CD14-positive monocyte (primary cell): Measurements from ENCODE around the gene TEX30. TPM values are rescaled to one million over a fixed set of nuclear protein-coding genes. Genes with fewer than 3 reads are reported as not detected.

Experiments used
- DNase-seq, 3 donors: peaks; one replicate each; pipeline ENCODE4 v3.0.0-alpha.2; 2011 to 2022
- H2AFZ ChIP-seq: 2 replicates; pipeline ENCODE4 v1.6.0; 2012; ENCODE audit warnings: mild to moderate bottlenecking, low read depth, low read length, inconsistent platforms; ENCODE audit not compliant: insufficient read depth, poor library complexity, severe bottlenecking
- H3K27ac ChIP-seq, 2 donors: 1 replicate in 1 of 2; 2 replicates in 1 of 2; pipeline ENCODE4 v1.5.1; 2012 to 2013; ENCODE audit warnings: low read length in 2 of 2, control low read depth in 1 of 2, inconsistent platforms in 1 of 2, low read depth in 1 of 2, mild to moderate bottlenecking in 1 of 2
- H3K27me3 ChIP-seq, 2 donors: one replicate each; pipeline versions ENCODE4 v1.6.0 to v1.6.1; 2011 to 2013; ENCODE audit warnings: low read length in 2 of 2; ENCODE audit not compliant: control insufficient read depth in 2 of 2, insufficient read depth in 2 of 2
- H3K36me3 ChIP-seq, 2 donors: replicated peaks in 1 of 2; 1 replicate in 1 of 2; 2 replicates in 1 of 2; pipeline versions ENCODE4 v1.5.1 to v1.6.1; 2012 to 2013; ENCODE audit warnings: low read length in 2 of 2, control low read depth in 1 of 2, inconsistent platforms in 1 of 2, mild to moderate bottlenecking in 1 of 2; ENCODE audit not compliant: insufficient read depth in 2 of 2, control insufficient read depth in 1 of 2
- H3K4me1 ChIP-seq, 2 donors: 1 replicate in 1 of 2; 2 replicates in 1 of 2; pipeline versions ENCODE4 v1.5.1 to v1.6.1; 2012 to 2013; ENCODE audit warnings: low read length in 2 of 2, control low read depth in 1 of 2, inconsistent platforms in 1 of 2, mild to moderate bottlenecking in 1 of 2, moderate library complexity in 1 of 2; ENCODE audit not compliant: insufficient read depth in 2 of 2, control insufficient read depth in 1 of 2
- H3K4me2 ChIP-seq: replicated peaks from 2 replicates; pipeline ENCODE3; 2012; ENCODE audit warnings: low read length, moderate library complexity, mild to moderate bottlenecking; ENCODE audit not compliant: poor library complexity, severe bottlenecking; ENCODE audit errors: extremely low read depth
- H3K4me3 ChIP-seq, 3 experiments: fragments of 200-600 bp in 1 of 3; sonication (generic) in 1 of 3; replicated peaks in 1 of 3; 1 replicate in 2 of 3; 2 replicates in 1 of 3; pipeline ENCODE4 v1.5.1; 2011 to 2013; ENCODE audit warnings: low read length in 3 of 3, mild to moderate bottlenecking in 3 of 3, control low read depth in 2 of 3, low read depth in 2 of 3, inconsistent platforms in 1 of 3, moderate library complexity in 1 of 3
- H3K79me2 ChIP-seq: 2 replicates; pipeline ENCODE4 v1.6.0; 2012; ENCODE audit warnings: mild to moderate bottlenecking, control low read depth, inconsistent platforms, low read length, moderate library complexity; ENCODE audit not compliant: insufficient read depth
- H3K9ac ChIP-seq: 2 replicates; pipeline ENCODE4 v1.6.0; 2017; ENCODE audit warnings: low read length, mild to moderate bottlenecking; ENCODE audit not compliant: insufficient read depth, poor library complexity, severe bottlenecking
- H3K9me3 ChIP-seq, 2 donors: replicated peaks in 1 of 2; 1 replicate in 1 of 2; 2 replicates in 1 of 2; pipeline versions ENCODE4 v1.5.1 to v1.6.1; 2012 to 2013; ENCODE audit warnings: low read length in 2 of 2, control low read depth in 1 of 2; ENCODE audit not compliant: control insufficient read depth in 1 of 2, insufficient read depth in 1 of 2
- H4K20me1 ChIP-seq: 2 replicates; pipeline ENCODE4 v1.6.0; 2012; ENCODE audit warnings: mild to moderate bottlenecking, low read length, control low read depth, moderate library complexity; ENCODE audit not compliant: insufficient read depth
- H3K27ac Mint-ChIP-seq, 7 donors: one replicate each; pipeline ENCODE4 v1.8.0; 2020; ENCODE audit warnings: mild to moderate bottlenecking in 7 of 7, mixed read lengths in 7 of 7, moderate library complexity in 6 of 7, inconsistent platforms in 2 of 7
- H3K27me3 Mint-ChIP-seq, 3 donors: one replicate each; pipeline ENCODE4 v1.8.0; 2021 to 2022; ENCODE audit warnings: low read depth in 3 of 3, mild to moderate bottlenecking in 3 of 3, mixed read lengths in 3 of 3, moderate library complexity in 3 of 3, inconsistent platforms in 1 of 3
- H3K36me3 Mint-ChIP-seq, 2 donors: one replicate each; pipeline ENCODE4 v1.8.0; 2020; ENCODE audit warnings: mixed read lengths in 2 of 2, inconsistent platforms in 1 of 2, mild to moderate bottlenecking in 1 of 2
- H3K4me1 Mint-ChIP-seq: one replicate; pipeline ENCODE4 v1.8.0; 2020; ENCODE audit warnings: mild to moderate bottlenecking, mixed read lengths
- H3K4me3 Mint-ChIP-seq, 2 donors: one replicate each; pipeline ENCODE4 v1.8.0; 2020; ENCODE audit warnings: mild to moderate bottlenecking in 2 of 2, mixed read lengths in 2 of 2, moderate library complexity in 1 of 2
- H3K9me3 Mint-ChIP-seq, 7 donors: one replicate each; pipeline ENCODE4 v1.8.0; 2020 to 2022; ENCODE audit warnings: mixed read lengths in 7 of 7, mild to moderate bottlenecking in 6 of 7, moderate library complexity in 6 of 7, inconsistent platforms in 2 of 7
- WGBS: methylation state at CpG from one replicate; pipeline ENCODE4 v1.1.5; 2013; ENCODE audit warnings: missing lambda C conversion rate; ENCODE audit not compliant: insufficient coverage; 5-methylcytosine and 5-hydroxymethylcytosine counted together
- intact Hi-C, 2 donors: fragments of 100-400 bp; cut with micrococcal nuclease; formaldehyde crosslinking; loops; one replicate each; pipeline versions ENCODE4 v1.15.0 to v1.15.1; 2023
- polyA plus RNA-seq, 3 donors: library from polyadenylated mRNA; depleted of rRNA in 1 of 3; unstranded in 2 of 3; stranded (reverse) in 1 of 3; fragments of 300-500 nt in 2 of 3; fragments of >200 nt in 1 of 3; fragmentation: Illumina TruSeq in 2 of 3; gene quantifications; 1 replicate in 2 of 3; 2 replicates in 1 of 3; pipeline ENCODE4 v1.2.3, GENCODE V29; 2012 to 2021
- TF ChIP-seq, protein P1 (sequence below): fragments of 200-600 bp; IDR thresholded peaks from one replicate; pipeline ENCODE4 v1.8.0; 2022; ENCODE audit warnings: antibody characterized with exemption, mild to moderate bottlenecking

The TEX30 gene
- polyA plus RNA-seq, 3 donors, result 2.7 to 11.3 (median 10.9) TPM

DNA sequence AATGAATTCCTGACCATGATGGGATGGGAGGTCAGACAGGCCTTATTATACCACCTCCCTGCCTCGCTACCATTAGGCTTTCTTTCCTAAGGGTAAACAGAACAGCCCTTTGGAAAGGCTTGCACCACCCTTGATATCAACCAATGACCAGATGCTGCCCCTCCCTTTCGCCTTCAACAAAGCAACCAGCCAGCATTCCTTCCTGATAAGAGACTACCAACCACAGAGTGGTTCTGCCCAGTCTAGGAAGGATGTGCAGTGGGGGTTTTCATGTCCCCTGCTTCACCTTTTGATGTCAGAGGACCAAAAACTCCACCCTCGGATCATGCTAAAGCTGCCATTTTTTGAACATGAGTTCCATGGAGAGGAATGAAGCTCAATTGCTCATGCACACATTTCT, 21.7 kb downstream of the TEX30 start:
- TF ChIP-seq, protein P1, sequence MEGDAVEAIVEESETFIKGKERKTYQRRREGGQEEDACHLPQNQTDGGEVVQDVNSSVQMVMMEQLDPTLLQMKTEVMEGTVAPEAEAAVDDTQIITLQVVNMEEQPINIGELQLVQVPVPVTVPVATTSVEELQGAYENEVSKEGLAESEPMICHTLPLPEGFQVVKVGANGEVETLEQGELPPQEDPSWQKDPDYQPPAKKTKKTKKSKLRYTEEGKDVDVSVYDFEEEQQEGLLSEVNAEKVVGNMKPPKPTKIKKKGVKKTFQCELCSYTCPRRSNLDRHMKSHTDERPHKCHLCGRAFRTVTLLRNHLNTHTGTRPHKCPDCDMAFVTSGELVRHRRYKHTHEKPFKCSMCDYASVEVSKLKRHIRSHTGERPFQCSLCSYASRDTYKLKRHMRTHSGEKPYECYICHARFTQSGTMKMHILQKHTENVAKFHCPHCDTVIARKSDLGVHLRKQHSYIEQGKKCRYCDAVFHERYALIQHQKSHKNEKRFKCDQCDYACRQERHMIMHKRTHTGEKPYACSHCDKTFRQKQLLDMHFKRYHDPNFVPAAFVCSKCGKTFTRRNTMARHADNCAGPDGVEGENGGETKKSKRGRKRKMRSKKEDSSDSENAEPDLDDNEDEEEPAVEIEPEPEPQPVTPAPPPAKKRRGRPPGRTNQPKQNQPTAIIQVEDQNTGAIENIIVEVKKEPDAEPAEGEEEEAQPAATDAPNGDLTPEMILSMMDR, result no peak
- Histone ChIP-seq H2AFZ (no peak overlapping the region), H3K36me3 (no peaks in the 10 kb centered on the region), H3K9ac (no peak overlapping the region), H3K4me1 (no peaks in the 10 kb centered on the region), H3K4me3 (no peak overlapping the region), H3K9me3 (no peaks in the 10 kb centered on the region), H4K20me1 (no peaks in the 10 kb centered on the region), H3K4me2 (no peak overlapping the region), H3K27ac (no peak overlapping the region), H3K79me2 (no peaks in the 10 kb centered on the region), H3K27me3 (no peaks in the 10 kb centered on the region)
- H3K36me3 Mint-ChIP-seq, result no peaks in the 10 kb centered on the region
- intact Hi-C loops, result no loop called here
- DNase-seq, result no peak
- H3K9me3 Mint-ChIP-seq, result peaks cover 0 to 9% (median 4%) of the 10 kb centered on the region in 7 donors
- no peaks in the 10 kb centered on the region for H3K4me1 Mint-ChIP-seq
- peaks cover 0 to 3% (median 0%) of the 10 kb centered on the region in 3 donors for H3K27me3 Mint-ChIP-seq
- WGBS, result 100% methylated on average over 2 of the region's 3 CpGs
- H3K27ac Mint-ChIP-seq, result no peak overlapping the region
- no peak overlapping the region for H3K4me3 Mint-ChIP-seq

DNA sequence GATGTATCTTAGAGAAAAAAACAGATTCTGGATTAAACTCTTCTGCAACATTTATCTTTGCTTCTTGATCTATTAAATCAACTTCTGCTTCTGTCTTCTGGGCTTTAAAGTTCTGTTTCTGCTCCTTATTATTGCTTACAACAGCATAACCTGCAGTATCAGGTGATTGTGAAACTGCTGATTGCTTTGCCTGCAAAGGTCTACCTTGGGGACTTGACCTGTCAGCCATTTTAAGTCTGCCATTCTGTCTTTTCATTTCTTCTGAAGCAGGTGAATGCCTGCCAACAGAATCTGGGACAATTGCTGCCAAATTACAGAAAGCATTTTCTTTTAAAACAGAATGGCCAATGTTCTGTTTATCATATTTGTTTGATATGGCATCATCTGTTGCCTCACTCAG, 31.1 kb downstream of the TEX30 start:
- H3K79me2 ChIP-seq, result no peaks in the 10 kb centered on the region
- no peak overlapping the region for H3K4me3 ChIP-seq
- no peak overlapping the region for H2AFZ ChIP-seq
- no peak overlapping the region for H3K9ac ChIP-seq
- no peaks in the 10 kb centered on the region for H4K20me1 ChIP-seq
- H3K36me3 ChIP-seq, result no peaks in the 10 kb centered on the region
- Mint-ChIP-seq H3K4me3 (no peak overlapping the region), H3K9me3 (peaks cover 0 to 2% (median 0%) of the 10 kb centered on the region in 7 donors), H3K27ac (no peak overlapping the region), H3K4me1 (no peaks in the 10 kb centered on the region), H3K27me3 (peaks cover 0 to 3% (median 0%) of the 10 kb centered on the region in 3 donors), H3K36me3 (no peaks in the 10 kb centered on the region)
- DNase-seq, result no peak
- H3K4me2 ChIP-seq, result no peak overlapping the region
- H3K27ac ChIP-seq, result no peak overlapping the region
- intact Hi-C loops, result no loop called here
- H3K9me3 ChIP-seq, result no peaks in the 10 kb centered on the region
- H3K4me1 ChIP-seq, result no peaks in the 10 kb centered on the region
- TF ChIP-seq, protein P1, result no peak
- no peaks in the 10 kb centered on the region for H3K27me3 ChIP-seq
